GM04504 (cell line): ENCODE data around the gene NRAP.

Experiments used
- DNase-seq: peaks from one replicate; pipeline ENCODE4 v3.0.0-alpha.2; 2012; ENCODE audit warnings: low read depth

Gene NRAP

DNA sequence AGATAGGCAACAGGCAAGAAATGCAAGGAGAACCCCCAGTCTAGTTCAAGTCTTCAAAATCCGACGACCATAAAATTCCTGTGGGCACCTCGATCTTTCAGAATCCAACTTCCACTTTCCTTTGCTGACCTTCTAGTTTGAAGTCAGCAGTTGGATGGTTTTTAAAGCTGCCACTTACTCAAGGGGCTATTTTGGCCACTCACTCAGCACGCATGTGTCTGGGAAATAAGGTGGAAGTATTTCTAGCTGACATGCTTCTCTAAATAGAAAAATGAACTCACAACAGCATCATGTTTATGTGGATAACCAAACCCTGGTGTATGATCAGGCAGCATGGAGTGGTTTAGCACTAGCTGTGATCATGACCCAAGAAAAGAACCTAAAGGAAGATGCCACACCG lies at the start of gene NRAP:
TSS of gene NRAP (minus strand) at position 134 of the 400 bp plus-strand sequence. CDS start 159 bp downstream, outside the sequence.
- DNase-seq, result no peak

GRCh38 chr10:113713640-113713982 lies 49.8 kb upstream of the NRAP start:
- no peak for DNase-seq

GRCh38 chr10:113712755-113713639 lies 49.2 kb upstream of the NRAP start:
- DNase-seq, result no peak

- no peak for DNase-seq
Observed at GRCh38 chr10:113712024-113712423, 48.2 kb upstream of the NRAP start.

DNA sequence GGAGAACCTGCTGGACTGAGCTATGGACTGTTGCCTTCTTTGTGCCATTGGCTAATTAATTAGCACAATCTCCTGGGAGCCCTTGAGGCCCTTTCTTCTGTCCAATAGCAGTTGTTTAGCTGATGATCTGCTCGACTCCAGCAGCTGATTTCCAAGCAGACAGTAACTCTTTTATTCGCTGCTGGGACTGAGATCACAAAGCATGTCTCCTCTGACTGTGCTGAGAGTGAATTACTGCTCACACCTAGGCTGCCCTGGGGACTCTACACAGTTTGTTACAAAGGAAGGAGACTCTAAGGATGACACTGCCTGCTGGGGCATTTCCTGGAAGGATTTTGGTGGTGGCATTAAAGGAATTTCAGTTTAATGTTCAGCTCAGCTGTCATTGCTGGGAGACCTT lies 47.3 kb upstream of the NRAP start:
- DNase-seq, result no peak

- peak; percentile 40 for DNase-seq
Observed at GRCh38 chr10:113709221-113709838, 45.5 kb upstream of the NRAP start.

DNA sequence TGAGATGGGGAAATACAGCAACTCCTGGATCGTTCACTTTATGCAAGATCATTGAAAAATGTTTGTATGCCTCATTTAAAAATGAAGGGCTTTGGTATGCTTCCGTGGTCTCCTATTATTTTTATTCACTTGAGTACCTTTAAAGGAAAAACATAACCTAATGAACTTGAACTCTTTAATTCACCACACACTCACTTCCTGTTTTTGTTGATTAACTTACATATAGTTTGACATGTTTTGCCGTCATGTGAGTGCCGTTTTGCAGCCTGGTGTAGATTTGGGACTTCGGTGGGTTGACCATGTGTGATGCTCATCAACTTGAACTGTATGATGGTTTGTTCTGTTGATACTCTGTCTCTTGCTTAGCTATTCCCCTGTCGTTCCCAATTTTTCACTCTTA lies 44.8 kb upstream of the NRAP start:
- no peak for DNase-seq

GRCh38 chr10:113706623-113707022 lies 42.8 kb upstream of the NRAP start:
- DNase-seq, result no peak

DNA sequence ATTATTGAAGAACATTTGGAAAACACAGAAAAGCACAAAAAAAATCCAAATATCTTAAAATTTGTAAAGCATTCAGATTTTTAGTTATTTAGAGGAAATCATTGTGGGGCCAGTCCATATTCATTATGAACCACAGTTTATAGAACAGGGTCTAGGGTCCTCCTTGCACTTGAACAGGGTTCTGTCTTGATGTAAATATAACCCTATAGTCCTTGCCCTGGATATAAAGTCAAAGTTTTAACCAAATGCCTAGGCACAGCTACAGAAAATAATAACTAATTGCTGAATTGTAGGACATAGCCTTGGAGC lies 41.5 kb upstream of the NRAP start:
- DNase-seq, result no peak

DNA sequence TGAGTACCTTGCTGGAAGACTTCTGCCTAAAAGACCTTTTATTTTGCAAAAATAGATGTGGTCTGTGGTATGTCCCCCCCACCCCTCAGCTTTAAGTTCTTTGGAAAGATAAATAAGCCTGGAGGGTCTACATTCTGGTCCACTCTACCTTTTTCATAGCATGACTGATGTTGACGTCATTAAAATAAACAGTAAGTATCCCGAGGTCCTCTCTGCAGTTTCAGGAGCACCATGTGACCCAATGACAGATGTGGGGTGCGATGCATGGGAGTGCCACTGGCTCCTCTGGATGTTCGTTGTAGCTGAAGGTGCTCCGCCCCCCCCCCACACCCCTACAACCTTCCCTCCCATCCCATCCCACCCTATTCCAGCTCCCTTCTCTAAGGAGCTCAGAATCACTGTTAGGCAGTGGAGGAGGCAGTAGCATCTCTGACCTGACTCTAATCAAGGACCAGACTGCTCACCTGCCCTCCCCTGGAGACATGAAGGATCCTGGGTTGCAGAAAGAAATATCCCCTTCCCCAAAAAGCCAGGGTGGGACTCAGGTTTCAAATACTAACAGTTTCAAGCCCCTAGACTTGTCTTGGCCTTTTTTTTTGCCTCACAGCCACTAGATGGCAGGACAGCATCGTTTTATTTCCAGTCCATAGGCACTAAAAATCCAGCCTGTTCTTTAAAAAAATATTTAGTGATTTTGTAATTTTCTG lies 40.9 kb upstream of the NRAP start:
- peak; percentile 12 for DNase-seq

- no peak for DNase-seq
Observed at GRCh38 chr10:113697595-113697994, 33.8 kb upstream of the NRAP start.

GRCh38 chr10:113695691-113696090 lies 31.9 kb upstream of the NRAP start:
- DNase-seq, result no peak

- no peak for DNase-seq
Observed at GRCh38 chr10:113693348-113693747, 29.5 kb upstream of the NRAP start.

GRCh38 chr10:113692271-113692670 lies 28.4 kb upstream of the NRAP start:
- no peak for DNase-seq

- no peak for DNase-seq
Observed at GRCh38 chr10:113691381-113691780, 27.5 kb upstream of the NRAP start.

DNA sequence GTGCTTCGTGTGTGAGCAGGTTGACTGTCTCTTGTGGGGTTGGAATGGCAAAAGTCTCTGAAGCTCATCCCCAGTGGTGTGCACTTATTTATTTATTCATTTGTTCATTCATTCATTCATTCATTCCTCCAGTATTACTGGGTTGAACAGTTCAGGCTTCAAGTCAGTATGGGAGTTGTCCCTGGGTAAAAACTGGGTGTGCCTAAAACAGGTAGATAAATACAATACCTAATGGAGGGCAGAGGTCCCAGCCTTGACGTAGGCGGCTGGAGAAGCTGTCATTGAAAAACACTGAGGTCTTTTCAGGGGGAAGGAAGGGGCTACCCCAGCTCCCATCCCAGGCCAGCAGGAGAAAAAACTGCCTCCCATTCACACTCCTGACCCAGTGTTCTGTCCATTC lies 26.9 kb upstream of the NRAP start:
- no peak for DNase-seq

DNA sequence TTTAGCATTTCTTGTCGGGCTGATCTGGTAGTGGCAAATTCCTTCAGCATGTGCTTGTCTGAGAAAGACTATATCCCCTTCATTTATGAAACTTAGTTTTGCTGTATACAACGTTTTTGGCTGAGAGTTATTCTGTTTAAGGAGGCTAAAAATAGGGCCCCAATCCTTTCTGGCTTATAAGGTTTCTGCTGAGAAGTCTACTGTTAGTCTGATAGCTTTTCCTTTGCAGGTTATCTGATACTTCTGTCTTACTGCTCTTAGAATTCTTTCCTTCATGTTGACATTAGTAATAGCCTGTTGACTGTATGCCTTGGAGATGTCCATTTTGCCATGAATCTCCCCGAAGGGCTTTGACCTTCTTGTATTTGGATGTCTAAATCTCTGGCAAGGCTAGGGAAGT lies 25.7 kb upstream of the NRAP start:
- no peak for DNase-seq

GRCh38 chr10:113689057-113689456 lies 25.2 kb upstream of the NRAP start:
- no peak for DNase-seq

- DNase-seq, result no peak
Observed at GRCh38 chr10:113687037-113687436, 23.2 kb upstream of the NRAP start.

- no peak for DNase-seq
Observed at GRCh38 chr10:113686028-113686427, 22.2 kb upstream of the NRAP start.

DNA sequence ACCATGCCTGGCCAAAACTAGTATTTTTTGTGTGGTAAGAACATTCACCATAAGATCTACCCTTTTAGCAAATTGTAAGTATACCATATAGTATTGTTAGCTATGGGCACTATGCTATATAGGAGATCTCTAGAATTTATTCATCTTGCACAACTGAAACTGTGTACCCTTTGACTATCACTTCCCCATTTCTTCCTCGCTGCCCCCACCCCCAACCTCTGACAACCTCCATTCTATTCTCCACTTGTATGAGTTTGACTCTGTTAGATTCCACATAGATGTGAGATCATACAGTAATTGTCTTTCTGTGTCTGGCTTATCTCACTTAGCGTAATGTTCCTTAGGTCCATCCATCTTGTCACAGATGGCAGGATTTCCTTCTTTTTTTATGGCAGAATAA lies 19.5 kb upstream of the NRAP start:
- DNase-seq, result no peak

DNA sequence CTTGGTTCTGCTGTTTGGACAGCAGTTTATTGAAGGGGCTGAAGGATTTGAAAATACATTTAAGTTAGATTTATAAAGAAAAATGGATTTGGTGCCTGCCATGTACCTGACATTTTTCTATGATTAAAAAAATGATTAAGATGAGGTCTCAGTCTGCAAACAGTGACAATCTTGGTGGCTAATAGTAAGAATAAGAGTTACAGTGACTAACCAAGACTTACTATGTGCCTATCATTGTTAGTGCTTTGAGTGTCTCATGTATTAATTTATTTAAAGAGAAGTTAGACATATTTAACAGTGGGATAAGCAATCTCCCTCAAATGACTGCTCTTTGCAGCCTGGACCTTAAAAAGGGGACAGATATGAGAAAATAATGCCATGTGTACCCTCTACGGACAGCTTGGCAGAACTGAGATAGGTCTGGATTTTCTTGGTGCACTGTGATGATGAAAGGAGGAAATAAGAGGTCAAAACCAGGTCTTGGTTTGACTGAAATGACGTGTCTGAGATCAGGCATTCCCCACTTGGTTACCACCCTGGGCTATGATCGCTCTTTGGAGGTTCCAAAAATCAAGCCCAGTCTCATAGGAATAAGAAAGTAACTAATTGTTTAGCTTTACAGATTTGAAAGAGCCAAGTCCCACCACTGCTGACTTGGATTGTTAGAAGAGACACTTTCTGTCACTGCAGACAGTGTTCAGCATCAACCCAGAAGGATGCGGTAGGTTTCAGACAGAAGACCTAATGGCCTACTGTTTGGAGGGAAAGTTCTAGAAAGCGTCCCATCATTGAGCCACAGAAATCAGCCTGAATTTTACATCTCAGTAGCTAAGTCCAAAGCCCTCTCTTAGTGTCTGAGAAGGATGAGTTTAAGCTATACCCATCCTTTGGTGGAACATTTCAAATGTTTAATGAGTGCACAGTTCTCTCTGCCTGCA lies 18.0 kb upstream of the NRAP start:
- no peak for DNase-seq
